HL-60 (cell line): ENCODE measurements around the gene KDM3B.
A peak's percentile ranks its signal among the peaks of the same experiment; 100 is the strongest.

Source experiments
- GABPA ChIP-seq: IDR thresholded peaks from 2 replicates; pipeline ENCODE4 v1.6.1; 2012; ENCODE audit warnings: low read depth
- POLR2AphosphoS5 ChIP-seq: IDR thresholded peaks from 2 replicates; pipeline ENCODE4 v1.6.1; 2012; ENCODE audit warnings: low read depth
- SPI1 ChIP-seq: IDR thresholded peaks from 2 replicates; pipeline ENCODE4 v1.6.1; 2012; ENCODE audit warnings: low read depth, mild to moderate bottlenecking, borderline replicate concordance
- TF ChIP-seq, protein P1 (sequence below): IDR thresholded peaks from one replicate; pipeline ENCODE4 v1.5.1; 2011; ENCODE audit warnings: low read length, control low read depth, inconsistent platforms; ENCODE audit not compliant: insufficient read depth
- TF ChIP-seq, protein P2 (sequence below): IDR thresholded peaks from 2 replicates; pipeline ENCODE4 v1.6.1; 2012; ENCODE audit warnings: low read depth; ENCODE audit not compliant: insufficient replicate concordance

DNA sequence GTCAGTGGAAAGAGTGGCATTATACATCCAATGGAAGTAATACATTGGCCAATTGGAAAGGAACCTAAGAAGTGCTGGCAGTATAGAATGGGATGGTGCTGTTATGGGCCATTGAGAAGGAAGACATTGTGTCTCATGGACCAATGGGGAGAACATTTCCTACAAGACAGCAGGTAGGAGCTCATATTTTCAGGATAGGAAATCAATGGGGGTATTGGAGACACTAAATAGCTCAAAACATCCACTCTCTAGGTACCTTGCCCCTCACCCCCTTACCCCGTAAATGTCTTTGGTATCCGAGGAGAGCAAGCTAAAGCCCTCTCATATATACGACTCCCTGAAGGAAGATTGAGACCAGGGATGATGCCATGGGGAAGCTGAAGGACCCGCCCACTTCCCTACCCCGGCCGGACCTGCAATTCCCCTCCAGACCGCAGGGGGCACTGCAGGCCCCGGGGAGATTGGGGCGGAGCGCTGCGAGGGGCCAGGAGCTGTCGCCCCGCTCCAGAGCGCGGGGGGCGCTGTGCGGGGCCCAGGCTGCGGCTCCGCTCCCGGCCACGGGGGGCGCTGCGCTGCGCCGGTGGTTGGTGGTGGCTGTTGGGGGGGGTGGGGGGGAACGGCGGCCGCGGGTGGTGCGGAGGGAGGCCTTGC, at the start of gene KDM3B:
- TF ChIP-seq, protein P1, sequence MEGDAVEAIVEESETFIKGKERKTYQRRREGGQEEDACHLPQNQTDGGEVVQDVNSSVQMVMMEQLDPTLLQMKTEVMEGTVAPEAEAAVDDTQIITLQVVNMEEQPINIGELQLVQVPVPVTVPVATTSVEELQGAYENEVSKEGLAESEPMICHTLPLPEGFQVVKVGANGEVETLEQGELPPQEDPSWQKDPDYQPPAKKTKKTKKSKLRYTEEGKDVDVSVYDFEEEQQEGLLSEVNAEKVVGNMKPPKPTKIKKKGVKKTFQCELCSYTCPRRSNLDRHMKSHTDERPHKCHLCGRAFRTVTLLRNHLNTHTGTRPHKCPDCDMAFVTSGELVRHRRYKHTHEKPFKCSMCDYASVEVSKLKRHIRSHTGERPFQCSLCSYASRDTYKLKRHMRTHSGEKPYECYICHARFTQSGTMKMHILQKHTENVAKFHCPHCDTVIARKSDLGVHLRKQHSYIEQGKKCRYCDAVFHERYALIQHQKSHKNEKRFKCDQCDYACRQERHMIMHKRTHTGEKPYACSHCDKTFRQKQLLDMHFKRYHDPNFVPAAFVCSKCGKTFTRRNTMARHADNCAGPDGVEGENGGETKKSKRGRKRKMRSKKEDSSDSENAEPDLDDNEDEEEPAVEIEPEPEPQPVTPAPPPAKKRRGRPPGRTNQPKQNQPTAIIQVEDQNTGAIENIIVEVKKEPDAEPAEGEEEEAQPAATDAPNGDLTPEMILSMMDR = peak; percentile 77
- TF ChIP-seq POLR2AphosphoS5 (no peak), SPI1 (peak; percentile 65; the same call in 1 of the 2 replicates), GABPA (no peak)
- TF ChIP-seq, protein P2, sequence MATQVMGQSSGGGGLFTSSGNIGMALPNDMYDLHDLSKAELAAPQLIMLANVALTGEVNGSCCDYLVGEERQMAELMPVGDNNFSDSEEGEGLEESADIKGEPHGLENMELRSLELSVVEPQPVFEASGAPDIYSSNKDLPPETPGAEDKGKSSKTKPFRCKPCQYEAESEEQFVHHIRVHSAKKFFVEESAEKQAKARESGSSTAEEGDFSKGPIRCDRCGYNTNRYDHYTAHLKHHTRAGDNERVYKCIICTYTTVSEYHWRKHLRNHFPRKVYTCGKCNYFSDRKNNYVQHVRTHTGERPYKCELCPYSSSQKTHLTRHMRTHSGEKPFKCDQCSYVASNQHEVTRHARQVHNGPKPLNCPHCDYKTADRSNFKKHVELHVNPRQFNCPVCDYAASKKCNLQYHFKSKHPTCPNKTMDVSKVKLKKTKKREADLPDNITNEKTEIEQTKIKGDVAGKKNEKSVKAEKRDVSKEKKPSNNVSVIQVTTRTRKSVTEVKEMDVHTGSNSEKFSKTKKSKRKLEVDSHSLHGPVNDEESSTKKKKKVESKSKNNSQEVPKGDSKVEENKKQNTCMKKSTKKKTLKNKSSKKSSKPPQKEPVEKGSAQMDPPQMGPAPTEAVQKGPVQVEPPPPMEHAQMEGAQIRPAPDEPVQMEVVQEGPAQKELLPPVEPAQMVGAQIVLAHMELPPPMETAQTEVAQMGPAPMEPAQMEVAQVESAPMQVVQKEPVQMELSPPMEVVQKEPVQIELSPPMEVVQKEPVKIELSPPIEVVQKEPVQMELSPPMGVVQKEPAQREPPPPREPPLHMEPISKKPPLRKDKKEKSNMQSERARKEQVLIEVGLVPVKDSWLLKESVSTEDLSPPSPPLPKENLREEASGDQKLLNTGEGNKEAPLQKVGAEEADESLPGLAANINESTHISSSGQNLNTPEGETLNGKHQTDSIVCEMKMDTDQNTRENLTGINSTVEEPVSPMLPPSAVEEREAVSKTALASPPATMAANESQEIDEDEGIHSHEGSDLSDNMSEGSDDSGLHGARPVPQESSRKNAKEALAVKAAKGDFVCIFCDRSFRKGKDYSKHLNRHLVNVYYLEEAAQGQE = no peak
